ENCODE results near the gene DMBT1.

Gene DMBT1

DNA sequence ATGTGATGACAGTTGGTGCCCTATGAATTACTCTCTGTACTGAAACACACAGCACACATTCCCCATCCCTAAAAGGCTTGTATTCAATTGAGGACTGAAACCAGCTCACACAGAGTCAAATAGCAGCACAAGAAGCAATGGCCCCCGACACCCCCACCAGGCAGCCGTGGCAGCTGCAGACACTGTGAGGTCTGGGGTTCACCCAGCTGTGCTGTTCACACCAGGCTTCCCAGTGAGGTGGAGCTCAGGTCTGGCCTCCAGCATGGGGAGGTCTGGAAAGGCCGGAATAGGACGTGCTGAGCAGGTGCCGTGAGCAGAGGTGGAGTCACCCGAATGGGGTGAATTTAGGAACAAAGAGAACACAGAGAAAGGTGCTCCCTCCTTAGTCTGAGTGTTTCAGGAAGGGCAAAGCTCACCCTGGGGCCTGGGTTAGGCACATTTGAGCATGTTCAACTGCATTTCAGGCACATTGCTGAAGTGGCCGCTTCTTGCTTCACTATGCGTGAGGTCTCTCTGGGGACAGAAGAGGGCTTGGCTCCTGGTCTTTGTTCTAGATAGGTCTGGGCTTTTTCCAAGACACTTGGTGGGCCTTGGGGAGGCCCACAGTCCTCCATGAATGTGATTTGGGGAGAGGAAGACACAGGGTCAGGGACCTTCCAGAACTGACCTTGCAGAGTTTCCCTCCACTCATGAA, 97.9 kb downstream of the DMBT1 start:
- Histone ChIP-seq H3K4me1 (ENCODE audit: control insufficient read depth, insufficient read depth, low read length, poor library complexity, severe bottlenecking) (no peaks in the 10 kb centered on the region), H3K4me3 (ENCODE audit: extremely low read depth, insufficient read depth, low read length, poor library complexity, severe bottlenecking) (no peak overlapping the region), H3K27ac (ENCODE audit: low read depth, low read length, severe bottlenecking) (no peak overlapping the region), H3K9me3 (ENCODE audit: control insufficient read depth, low read length) (no peaks in the 10 kb centered on the region), H3K36me3 (ENCODE audit: control insufficient read depth, insufficient read depth, low read length) (no peaks in the 10 kb centered on the region)
- WGBS, 2 experiments (ENCODE audit: insufficient coverage in 2 of 2), result 91 to 92% methylated on average over 7 to 8 of the region's 8 CpGs

GRCh38 chr10:122659126-122659525, 98.6 kb downstream of the DMBT1 start:
- no peaks in the 10 kb centered on the region for H3K9me3 ChIP-seq (ENCODE audit: control insufficient read depth, low read length)
- WGBS, 2 experiments (ENCODE audit: insufficient coverage in 2 of 2), result 85 to 95% methylated on average over 4 of the region's 6 CpGs
- no peaks in the 10 kb centered on the region for H3K36me3 ChIP-seq (ENCODE audit: control insufficient read depth, insufficient read depth, low read length)
- no peak overlapping the region for H3K27ac ChIP-seq (ENCODE audit: low read depth, low read length, severe bottlenecking)
- no peaks in the 10 kb centered on the region for H3K4me1 ChIP-seq (ENCODE audit: control insufficient read depth, insufficient read depth, low read length, poor library complexity, severe bottlenecking)
- H3K4me3 ChIP-seq (ENCODE audit: extremely low read depth, insufficient read depth, low read length, poor library complexity, severe bottlenecking), result no peak overlapping the region

DNA sequence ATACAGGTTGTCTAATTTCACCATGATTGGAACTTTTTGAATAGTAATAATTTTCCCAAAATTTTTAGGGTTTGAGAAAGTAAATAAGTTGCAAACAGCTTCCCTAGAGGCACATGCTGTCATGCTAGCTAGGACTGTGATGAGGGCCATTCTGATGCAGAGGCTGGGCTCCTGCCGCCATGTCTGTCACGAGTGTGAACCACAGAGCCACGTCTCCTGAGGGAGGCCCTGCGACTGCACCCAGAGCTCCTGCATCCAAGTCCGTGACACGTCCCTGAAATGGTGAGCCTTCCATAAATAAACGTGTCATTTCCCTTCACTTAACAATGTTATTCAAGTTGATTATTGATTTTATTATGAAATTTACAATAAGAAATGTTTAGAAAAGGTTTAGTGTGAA, 99.1 kb downstream of the DMBT1 start:
- Histone ChIP-seq H3K36me3 (ENCODE audit: control insufficient read depth, insufficient read depth, low read length) (no peaks in the 10 kb centered on the region), H3K4me3 (ENCODE audit: extremely low read depth, insufficient read depth, low read length, poor library complexity, severe bottlenecking) (no peak overlapping the region), H3K27ac (ENCODE audit: low read depth, low read length, severe bottlenecking) (no peak overlapping the region), H3K4me1 (ENCODE audit: control insufficient read depth, insufficient read depth, low read length, poor library complexity, severe bottlenecking) (no peaks in the 10 kb centered on the region), H3K9me3 (ENCODE audit: control insufficient read depth, low read length) (no peaks in the 10 kb centered on the region)
- 93 to 100% methylated on average over 2 to 4 of the region's 7 CpGs for WGBS, 2 experiments (ENCODE audit: insufficient coverage in 2 of 2)

GRCh38 chr10:122660696-122661095, 100.1 kb downstream of the DMBT1 start:
- no peaks in the 10 kb centered on the region for H3K9me3 ChIP-seq (ENCODE audit: control insufficient read depth, low read length)
- 90 to 100% methylated on average over 2 to 3 of the region's 6 CpGs for WGBS, 2 experiments (ENCODE audit: insufficient coverage in 2 of 2)

GRCh38 chr10:122662231-122662630, 101.7 kb downstream of the DMBT1 start:
- Histone ChIP-seq H3K4me1 (ENCODE audit: control insufficient read depth, insufficient read depth, low read length, poor library complexity, severe bottlenecking) (no peaks in the 10 kb centered on the region), H3K27ac (ENCODE audit: low read depth, low read length, severe bottlenecking) (no peak overlapping the region), H3K36me3 (ENCODE audit: control insufficient read depth, insufficient read depth, low read length) (no peaks in the 10 kb centered on the region), H3K9me3 (ENCODE audit: control insufficient read depth, low read length) (no peaks in the 10 kb centered on the region), H3K4me3 (ENCODE audit: extremely low read depth, insufficient read depth, low read length, poor library complexity, severe bottlenecking) (no peak overlapping the region)
- WGBS, 2 experiments (ENCODE audit: insufficient coverage in 2 of 2), result 85 to 87% methylated on average over 5 of the region's 6 CpGs

More at GRCh38 chr10:122660696-122661095, 100.1 kb downstream of the DMBT1 start:
- Histone ChIP-seq H3K27ac (ENCODE audit: low read depth, low read length, severe bottlenecking) (no peak overlapping the region), H3K36me3 (ENCODE audit: control insufficient read depth, insufficient read depth, low read length) (no peaks in the 10 kb centered on the region), H3K4me3 (ENCODE audit: extremely low read depth, insufficient read depth, low read length, poor library complexity, severe bottlenecking) (no peak overlapping the region), H3K4me1 (ENCODE audit: control insufficient read depth, insufficient read depth, low read length, poor library complexity, severe bottlenecking) (no peaks in the 10 kb centered on the region)

GRCh38 chr10:122663516-122664130, 103.1 kb downstream of the DMBT1 start:
- WGBS, 2 experiments (ENCODE audit: insufficient coverage in 2 of 2), result 86 to 88% methylated on average over 2 to 4 of the region's 5 CpGs
- Histone ChIP-seq H3K4me1 (ENCODE audit: control insufficient read depth, insufficient read depth, low read length, poor library complexity, severe bottlenecking) (no peaks in the 10 kb centered on the region), H3K27ac (ENCODE audit: low read depth, low read length, severe bottlenecking) (no peak overlapping the region), H3K4me3 (ENCODE audit: extremely low read depth, insufficient read depth, low read length, poor library complexity, severe bottlenecking) (no peak overlapping the region), H3K36me3 (ENCODE audit: control insufficient read depth, insufficient read depth, low read length) (no peaks in the 10 kb centered on the region), H3K9me3 (ENCODE audit: control insufficient read depth, low read length) (no peaks in the 10 kb centered on the region)

DNA sequence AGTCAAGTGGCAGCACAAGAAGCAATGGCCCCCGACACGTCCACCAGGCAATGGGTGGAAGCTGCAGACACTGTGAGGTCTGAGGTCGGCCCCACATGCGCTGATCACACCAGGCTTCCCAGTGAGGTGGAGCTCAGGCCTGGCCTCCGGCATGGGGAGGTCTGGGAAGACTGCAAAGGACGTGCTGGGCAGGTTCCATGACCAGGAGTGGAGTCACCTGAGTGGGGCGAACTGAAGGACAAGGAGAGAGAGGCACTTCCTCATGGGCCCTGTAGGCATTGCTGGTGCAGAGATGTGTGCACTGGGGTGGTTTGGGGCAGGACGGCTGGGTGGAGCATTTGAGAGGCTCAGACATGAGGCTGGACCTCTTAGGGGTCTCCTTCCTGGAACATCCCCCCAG, 103.9 kb downstream of the DMBT1 start:
- H3K27ac ChIP-seq (ENCODE audit: low read depth, low read length, severe bottlenecking), result no peak overlapping the region
- WGBS, 2 experiments (ENCODE audit: insufficient coverage in 2 of 2), result 81 to 86% methylated on average over 8 of the region's 8 CpGs
- no peaks in the 10 kb centered on the region for H3K4me1 ChIP-seq (ENCODE audit: control insufficient read depth, insufficient read depth, low read length, poor library complexity, severe bottlenecking)
- no peaks in the 10 kb centered on the region for H3K9me3 ChIP-seq (ENCODE audit: control insufficient read depth, low read length)
- H3K36me3 ChIP-seq (ENCODE audit: control insufficient read depth, insufficient read depth, low read length), result no peaks in the 10 kb centered on the region
- no peak overlapping the region for H3K4me3 ChIP-seq (ENCODE audit: extremely low read depth, insufficient read depth, low read length, poor library complexity, severe bottlenecking)

- Histone ChIP-seq H3K4me3 (ENCODE audit: extremely low read depth, insufficient read depth, low read length, poor library complexity, severe bottlenecking) (no peak overlapping the region), H3K27ac (ENCODE audit: low read depth, low read length, severe bottlenecking) (no peak overlapping the region), H3K4me1 (ENCODE audit: control insufficient read depth, insufficient read depth, low read length, poor library complexity, severe bottlenecking) (no peaks in the 10 kb centered on the region), H3K36me3 (ENCODE audit: control insufficient read depth, insufficient read depth, low read length) (no peaks in the 10 kb centered on the region), H3K9me3 (ENCODE audit: control insufficient read depth, low read length) (no peaks in the 10 kb centered on the region)
- WGBS, 2 experiments (ENCODE audit: insufficient coverage in 2 of 2), result 90 to 100% methylated on average over 1 to 2 of the region's 7 CpGs
These were observed 104.8 kb downstream of the DMBT1 start for GRCh38 chr10:122665329-122665860.

- Histone ChIP-seq H3K4me3 (ENCODE audit: extremely low read depth, insufficient read depth, low read length, poor library complexity, severe bottlenecking) (no peak overlapping the region), H3K4me1 (ENCODE audit: control insufficient read depth, insufficient read depth, low read length, poor library complexity, severe bottlenecking) (no peaks in the 10 kb centered on the region), H3K27ac (ENCODE audit: low read depth, low read length, severe bottlenecking) (no peak overlapping the region), H3K9me3 (ENCODE audit: control insufficient read depth, low read length) (no peaks in the 10 kb centered on the region), H3K36me3 (ENCODE audit: control insufficient read depth, insufficient read depth, low read length) (no peaks in the 10 kb centered on the region)
- WGBS, 2 experiments (ENCODE audit: insufficient coverage in 2 of 2), result 86% methylated on average over 4 of the region's 4 CpGs; no CpG with 5 or more reads in 1 of the 2 experiments
These were observed 105.4 kb downstream of the DMBT1 start for GRCh38 chr10:122665946-122666345.

DNA sequence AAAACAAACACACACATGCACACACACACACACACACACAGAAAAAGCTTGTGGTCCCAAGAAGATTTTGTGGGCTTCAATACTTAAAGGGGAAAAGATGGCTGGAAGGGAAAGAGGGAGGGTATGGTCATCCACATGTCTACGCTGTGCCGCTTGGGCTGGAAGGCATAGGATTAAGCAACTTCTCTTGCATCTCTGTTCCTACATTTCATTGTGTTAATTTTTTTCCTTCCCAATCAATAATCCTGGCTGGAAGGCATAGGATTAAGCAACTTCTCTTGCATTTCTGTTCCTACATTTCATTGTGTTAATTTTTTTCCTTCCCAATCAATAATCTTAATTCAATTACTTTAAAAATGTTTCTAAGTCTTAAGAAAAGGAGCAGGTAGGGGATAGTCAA, 108.5 kb downstream of the DMBT1 start:
- WGBS, 2 experiments (ENCODE audit: insufficient coverage in 2 of 2), result 92% methylated on average over 2 of the region's 2 CpGs; no CpG with 5 or more reads in 1 of the 2 experiments
- H3K9me3 ChIP-seq (ENCODE audit: control insufficient read depth, low read length), result no peaks in the 10 kb centered on the region
- no peaks in the 10 kb centered on the region for H3K4me1 ChIP-seq (ENCODE audit: control insufficient read depth, insufficient read depth, low read length, poor library complexity, severe bottlenecking)
- H3K27ac ChIP-seq (ENCODE audit: low read depth, low read length, severe bottlenecking), result no peak overlapping the region
- H3K4me3 ChIP-seq (ENCODE audit: extremely low read depth, insufficient read depth, low read length, poor library complexity, severe bottlenecking), result no peak overlapping the region
- no peaks in the 10 kb centered on the region for H3K36me3 ChIP-seq (ENCODE audit: control insufficient read depth, insufficient read depth, low read length)

DNA sequence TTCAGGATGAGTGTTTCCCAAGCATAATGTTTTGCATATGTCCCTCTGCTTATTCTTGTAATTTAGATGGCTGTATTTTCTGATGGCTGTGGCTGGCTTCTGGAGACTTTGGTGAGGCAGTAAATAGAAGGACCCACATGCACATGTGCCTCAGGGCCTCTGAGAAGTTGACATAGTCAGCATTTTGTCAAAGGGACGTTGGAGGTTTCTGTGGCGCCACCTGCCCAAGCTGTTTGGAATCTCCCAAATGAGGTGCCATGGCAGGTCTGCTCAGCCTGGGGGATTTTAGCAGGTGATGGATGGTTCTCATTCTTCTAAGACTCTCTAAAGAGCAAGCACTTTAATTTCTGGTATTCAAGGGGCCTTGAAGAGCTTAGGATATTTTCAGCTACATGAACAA, 109.3 kb downstream of the DMBT1 start:
- no peak overlapping the region for H3K4me3 ChIP-seq (ENCODE audit: extremely low read depth, insufficient read depth, low read length, poor library complexity, severe bottlenecking)
- H3K4me1 ChIP-seq (ENCODE audit: control insufficient read depth, insufficient read depth, low read length, poor library complexity, severe bottlenecking), result no peaks in the 10 kb centered on the region
- H3K36me3 ChIP-seq (ENCODE audit: control insufficient read depth, insufficient read depth, low read length), result no peaks in the 10 kb centered on the region
- no peaks in the 10 kb centered on the region for H3K9me3 ChIP-seq (ENCODE audit: control insufficient read depth, low read length)
- H3K27ac ChIP-seq (ENCODE audit: low read depth, low read length, severe bottlenecking), result no peak overlapping the region
- WGBS, 2 experiments (ENCODE audit: insufficient coverage in 2 of 2), result 40 to 78% methylated on average over 1 to 2 of the region's 2 CpGs
